Measurements from ENCODE around the gene TIGAR. TPM values are rescaled to one million over a fixed set of nuclear protein-coding genes. Genes with fewer than 3 reads are reported as not detected.

TIGAR gene
- total RNA-seq, 2 experiments from 2014 or later = 8.2 to 8.7 TPM

DNA sequence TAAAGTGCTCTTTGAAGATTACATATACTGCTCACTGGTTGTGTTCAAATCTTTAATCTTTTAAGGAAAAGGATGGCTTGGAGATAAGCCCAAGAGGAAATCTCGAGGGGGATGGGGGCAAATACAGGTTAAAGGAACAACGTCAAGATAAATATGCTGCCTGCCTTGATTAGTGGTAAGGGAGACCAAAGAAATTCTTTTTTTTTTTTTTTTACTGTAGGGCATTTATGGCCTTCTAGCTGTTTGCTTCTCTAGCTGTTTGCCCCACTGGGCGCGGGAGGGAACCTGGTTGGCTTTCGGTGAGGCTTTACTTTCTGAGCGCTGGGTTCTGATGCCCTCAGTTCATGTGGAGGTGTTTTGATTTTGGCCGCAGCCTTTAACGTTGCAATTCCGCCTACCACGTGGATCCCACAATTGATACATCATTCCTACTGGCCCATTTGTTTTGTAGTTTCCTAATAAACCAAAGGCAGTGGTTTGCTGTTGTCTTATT is 41.8 kb upstream of the TIGAR start:
- Mint-ChIP-seq H3K4me1 (ENCODE audit: low read depth) (peaks cover 70% of the 10 kb centered on the region), H3K27me3 (no peaks in the 10 kb centered on the region), H3K27ac (peak overlapping the region; percentile 73), H3K36me3 (ENCODE audit: low read depth) (peaks cover 93% of the 10 kb centered on the region), H3K4me3 (peak overlapping the region; percentile 100), H3K9me3 (no peaks in the 10 kb centered on the region)
- intact Hi-C loops (cut with micrococcal nuclease) = loop anchor here (5.0 kb wide), 1 partner anchor 282 kb away; no protein-coding TSS in a partner anchor
- TF ChIP-seq, protein P1, sequence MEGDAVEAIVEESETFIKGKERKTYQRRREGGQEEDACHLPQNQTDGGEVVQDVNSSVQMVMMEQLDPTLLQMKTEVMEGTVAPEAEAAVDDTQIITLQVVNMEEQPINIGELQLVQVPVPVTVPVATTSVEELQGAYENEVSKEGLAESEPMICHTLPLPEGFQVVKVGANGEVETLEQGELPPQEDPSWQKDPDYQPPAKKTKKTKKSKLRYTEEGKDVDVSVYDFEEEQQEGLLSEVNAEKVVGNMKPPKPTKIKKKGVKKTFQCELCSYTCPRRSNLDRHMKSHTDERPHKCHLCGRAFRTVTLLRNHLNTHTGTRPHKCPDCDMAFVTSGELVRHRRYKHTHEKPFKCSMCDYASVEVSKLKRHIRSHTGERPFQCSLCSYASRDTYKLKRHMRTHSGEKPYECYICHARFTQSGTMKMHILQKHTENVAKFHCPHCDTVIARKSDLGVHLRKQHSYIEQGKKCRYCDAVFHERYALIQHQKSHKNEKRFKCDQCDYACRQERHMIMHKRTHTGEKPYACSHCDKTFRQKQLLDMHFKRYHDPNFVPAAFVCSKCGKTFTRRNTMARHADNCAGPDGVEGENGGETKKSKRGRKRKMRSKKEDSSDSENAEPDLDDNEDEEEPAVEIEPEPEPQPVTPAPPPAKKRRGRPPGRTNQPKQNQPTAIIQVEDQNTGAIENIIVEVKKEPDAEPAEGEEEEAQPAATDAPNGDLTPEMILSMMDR (IDR thresholded peaks at IDR 0.05) = no peak
- ChIA-PET POLR2A (interaction anchor here (0.5 to 17.2 kb wide), 10 partner anchors 7 to 254 kb away, joined by 3 to 375 read pairs (median 8); no protein-coding TSS in a partner anchor), CTCF (interaction anchor here (1.4 to 5.2 kb wide), 7 partner anchors 15 to 394 kb away, joined by 3 to 136 read pairs (median 51); no protein-coding TSS in a partner anchor)
- DNase-seq (no peak), ATAC-seq (no peak)

DNA sequence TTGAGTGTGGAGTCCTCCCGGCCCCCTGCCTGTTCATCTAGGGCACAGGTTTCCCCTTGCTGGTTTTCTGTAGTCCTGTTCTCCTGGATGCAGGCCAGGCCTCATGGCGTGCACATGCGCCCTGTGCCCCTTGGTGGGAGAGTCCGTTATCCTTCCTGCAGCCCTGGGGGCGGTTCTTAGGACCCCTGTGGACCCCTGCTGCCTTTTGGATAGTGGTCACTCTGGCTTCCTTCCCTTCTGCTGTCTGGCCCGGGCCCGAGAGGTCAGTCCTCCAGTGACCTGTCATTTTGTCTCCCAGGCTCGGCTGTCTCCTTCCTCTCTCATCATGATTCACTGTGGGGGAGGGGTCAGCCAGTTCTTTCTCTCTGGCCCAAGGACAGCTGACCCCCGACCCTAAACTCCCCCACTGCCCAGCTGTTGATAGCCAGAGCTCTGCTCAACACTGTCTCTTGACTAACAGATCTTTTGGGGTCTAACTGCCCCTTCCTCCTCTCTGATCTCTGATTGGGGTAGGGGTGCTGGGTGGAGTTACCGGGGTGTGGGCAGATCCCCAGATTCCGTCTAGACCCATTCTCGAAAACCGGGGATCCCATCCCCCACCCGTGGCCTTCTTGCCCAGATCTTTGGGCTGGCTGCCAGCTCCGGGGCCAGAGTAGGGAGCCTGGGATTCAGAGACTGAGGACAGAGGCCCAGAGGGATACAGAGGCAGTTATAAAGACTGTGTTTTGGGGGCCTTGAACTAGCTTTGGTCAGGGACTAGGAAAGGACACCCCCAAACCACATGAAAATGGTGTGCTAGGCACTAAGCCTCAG is 40.5 kb upstream of the TIGAR start:
- Mint-ChIP-seq H3K4me1 (ENCODE audit: low read depth) (peaks cover 79% of the 10 kb centered on the region), H3K4me3 (peak overlapping the region; percentile 34), H3K27ac (peak overlapping the region; percentile 73), H3K36me3 (ENCODE audit: low read depth) (peaks cover 90% of the 10 kb centered on the region), H3K27me3 (no peaks in the 10 kb centered on the region), H3K9me3 (no peaks in the 10 kb centered on the region)
- TF ChIP-seq, protein P1 (IDR thresholded peaks at IDR 0.05) = no peak
- POLR2A ChIA-PET = interaction anchor here (1.1 to 17.2 kb wide), 5 partner anchors 8 to 292 kb away, joined by 3 to 375 read pairs (median 5); no protein-coding TSS in a partner anchor
- DNase-seq (no peak), ATAC-seq (no peak)
- CTCF ChIA-PET = interaction anchor here (0.6 to 1.5 kb wide), 2 partner anchors 303 to 395 kb away, joined by 3 to 4 read pairs; no protein-coding TSS in a partner anchor
- intact Hi-C loops (cut with micrococcal nuclease) = no loop called here

DNA sequence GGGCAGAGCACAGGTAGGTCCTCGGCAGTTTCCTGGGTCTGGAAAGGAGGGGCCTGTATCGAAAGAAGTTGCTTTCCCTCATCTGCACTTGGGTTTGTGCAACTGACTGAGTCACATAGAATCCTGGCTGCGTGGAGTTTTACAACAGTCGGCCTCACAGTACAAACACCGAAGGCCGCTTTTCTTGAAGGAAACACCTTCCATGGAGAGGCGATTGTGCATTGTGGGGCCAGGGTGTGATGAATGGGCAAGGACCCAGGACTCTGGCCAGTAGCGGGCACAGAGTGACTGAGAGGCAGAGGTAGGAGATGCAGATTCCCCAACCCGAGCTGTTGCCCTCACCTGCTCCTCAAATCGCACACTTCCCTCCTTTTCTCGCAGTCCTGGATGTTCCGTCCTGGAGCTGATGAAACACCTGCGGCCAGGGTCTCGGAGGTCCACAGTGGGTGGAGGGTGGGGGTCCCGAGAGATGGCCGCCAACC is 39.8 kb upstream of the TIGAR start:
- Mint-ChIP-seq H3K9me3 (no peaks in the 10 kb centered on the region), H3K4me3 (peak overlapping the region; percentile 16), H3K27me3 (no peaks in the 10 kb centered on the region), H3K4me1 (ENCODE audit: low read depth) (peaks cover 85% of the 10 kb centered on the region), H3K27ac (peak overlapping the region; percentile 55), H3K36me3 (ENCODE audit: low read depth) (peaks cover 90% of the 10 kb centered on the region)
- POLR2A ChIA-PET = interaction anchor here (0.7 to 17.2 kb wide), 9 partner anchors 9 to 384 kb away, joined by 3 to 375 read pairs (median 3); no protein-coding TSS in a partner anchor
- ATAC-seq (no peak), DNase-seq (no peak)
- CTCF ChIA-PET = interaction anchor here (0.6 to 1.5 kb wide), 2 partner anchors 304 to 396 kb away, joined by 3 to 4 read pairs; no protein-coding TSS in a partner anchor
- intact Hi-C loops (cut with micrococcal nuclease) = no loop called here
- TF ChIP-seq, protein P1 (IDR thresholded peaks at IDR 0.05) = no peak

GRCh38 chr12:4282103-4282891 is 38.7 kb upstream of the TIGAR start:
- TF ChIP-seq, protein P1 (IDR thresholded peaks at IDR 0.05) = no peak
- intact Hi-C loops (cut with micrococcal nuclease) = no loop called here
- DNase-seq (no peak), ATAC-seq (no peak)
- Mint-ChIP-seq H3K4me1 (ENCODE audit: low read depth) (peaks cover 90% of the 10 kb centered on the region), H3K36me3 (ENCODE audit: low read depth) (peaks cover 90% of the 10 kb centered on the region), H3K27ac (peak overlapping the region; percentile 68), H3K9me3 (no peaks in the 10 kb centered on the region), H3K4me3 (no peak overlapping the region), H3K27me3 (no peaks in the 10 kb centered on the region)
- CTCF ChIA-PET = interaction anchor here (1.2 kb wide), 1 partner anchor 397 kb away, joined by 4 read pairs; no protein-coding TSS in a partner anchor
- POLR2A ChIA-PET = interaction anchor here (0.7 to 17.2 kb wide), 11 partner anchors 9 to 385 kb away, joined by 3 to 375 read pairs (median 4); partner anchors contain the start of gene CCND2

Data from activated CD8-positive, alpha-beta T cell treated with anti-CD3 and anti-CD28 coated beads for 36 hours (primary cell).